ENCODE measurements around the gene HDLBP.

DNA sequence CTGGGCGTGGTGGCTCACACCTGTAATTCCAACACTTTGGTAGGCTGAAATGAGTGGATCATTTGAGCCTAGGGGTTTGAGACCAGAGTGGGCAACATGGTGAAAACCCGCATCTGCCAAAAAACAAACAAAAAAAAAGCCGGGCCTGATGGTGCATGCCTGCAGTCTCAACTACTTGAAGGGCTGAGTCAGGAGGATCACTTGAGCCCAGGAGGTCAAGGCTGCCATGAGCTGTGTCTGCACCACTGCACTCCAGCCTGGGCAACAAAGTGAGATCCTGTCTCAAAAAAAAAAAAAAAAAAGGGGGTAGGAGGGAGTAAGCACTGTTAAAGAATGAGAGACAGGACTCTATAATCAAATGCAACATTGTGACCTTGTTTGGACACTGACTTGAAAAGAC lies 54.6 kb downstream of the HDLBP start:
- no peak for TF ChIP-seq POLR2AphosphoS5 (IDR thresholded peaks at IDR 0.05; ENCODE audit: low read depth, low read length)
- TF ChIP-seq FOXP2 (optimal IDR thresholded peaks at IDR 0.05; ENCODE audit: borderline replicate concordance, extremely low read depth, extremely low read length, insufficient read depth): no peak
- TF ChIP-seq TAF1 (IDR thresholded peaks at IDR 0.05; ENCODE audit: borderline replicate concordance, insufficient read depth, low read length): no peak
- TF ChIP-seq REST (IDR thresholded peaks at IDR 0.05; ENCODE audit: insufficient read depth in 1 of 2, low read depth in 2 of 2, low read length in 2 of 2): no peak

Data from PFSK-1 (cell line).